ENCODE results near the gene TRIM14.
"Not testable (repeated sequence)": the region's sequence is repeated elsewhere in the genome, so short reads cannot be mapped to it uniquely, and the experiment has no call there.

TRIM14 gene

GRCh38 chr9:98081477-98082219, 37.4 kb downstream of the TRIM14 start:
- DNase-seq: peak; percentile 85 to 94 (median 89)

GRCh38 chr9:98080780-98081179, 38.2 kb downstream of the TRIM14 start:
- no peak for DNase-seq

- no peak for DNase-seq
These were observed 38.7 kb downstream of the TRIM14 start for GRCh38 chr9:98080326-98080725.

- no peak for DNase-seq
These were observed 40.1 kb downstream of the TRIM14 start for GRCh38 chr9:98078895-98079294.

- DNase-seq: not testable (repeated sequence)
These were observed 42.5 kb downstream of the TRIM14 start for GRCh38 chr9:98076514-98076890.

GRCh38 chr9:98075332-98075805, 43.7 kb downstream of the TRIM14 start:
- peak; percentile 31 to 63 (median 55) for DNase-seq

- peak; percentile 68 to 80 (median 78) for DNase-seq
These were observed 44.7 kb downstream of the TRIM14 start for GRCh38 chr9:98074115-98074990.

- DNase-seq: no peak
These were observed 47.3 kb downstream of the TRIM14 start for GRCh38 chr9:98071737-98072136.

GRCh38 chr9:98070704-98071103, 48.3 kb downstream of the TRIM14 start:
- no peak for DNase-seq

- DNase-seq: no peak
These were observed 49.5 kb downstream of the TRIM14 start for GRCh38 chr9:98069551-98069950.

- peak in 2 of 4 experiments; percentile 18 to 47 for DNase-seq
These were observed 51.8 kb downstream of the TRIM14 start for GRCh38 chr9:98067184-98067583.

GRCh38 chr9:98066235-98066634, 52.8 kb downstream of the TRIM14 start:
- no peak for DNase-seq

GRCh38 chr9:98064623-98065392, 54.2 kb downstream of the TRIM14 start:
- no peak for DNase-seq

GRCh38 chr9:98062161-98062560, 56.9 kb downstream of the TRIM14 start:
- DNase-seq: no peak

GRCh38 chr9:98057138-98057799, 61.8 kb downstream of the TRIM14 start:
- peak in 3 of 4 experiments; percentile 23 to 34 (median 28) for DNase-seq

GRCh38 chr9:98056269-98057137, 62.5 kb downstream of the TRIM14 start, which contains the start of gene NANS:
Gene NANS, plus strand, starts transcription at chr9:98056732. Its CDS starts 77 bp downstream, at chr9:98056809.
- peak; percentile 96 to 98 (median 96) for DNase-seq

- no peak for DNase-seq
These were observed 64.6 kb downstream of the TRIM14 start for GRCh38 chr9:98054376-98054951.

GRCh38 chr9:98050351-98050750, 68.7 kb downstream of the TRIM14 start:
- DNase-seq: no peak

GRCh38 chr9:98049288-98050072, 69.5 kb downstream of the TRIM14 start:
- no peak for DNase-seq

GRCh38 chr9:98047002-98047401, 72.0 kb downstream of the TRIM14 start:
- DNase-seq: no peak

Data from suppressor macrophage (primary cell).